Measurements from ENCODE around the gene NOX3.

- no peak for TF ChIP-seq CTCF (conservative IDR thresholded peaks at IDR 0.05; ENCODE audit: low read depth in 2 of 2)
- no peak for TF ChIP-seq REST (IDR thresholded peaks at IDR 0.05; ENCODE audit: unreplicated experiment)
Observed at GRCh38 chr6:155485756-155486155, 30.1 kb upstream of the NOX3 start.
